Measurements from ENCODE around the gene CTSA.
"Not testable (repeated sequence)": the region's sequence is repeated elsewhere in the genome, so short reads cannot be mapped to it uniquely, and the experiment has no call there.

CTSA gene

DNA sequence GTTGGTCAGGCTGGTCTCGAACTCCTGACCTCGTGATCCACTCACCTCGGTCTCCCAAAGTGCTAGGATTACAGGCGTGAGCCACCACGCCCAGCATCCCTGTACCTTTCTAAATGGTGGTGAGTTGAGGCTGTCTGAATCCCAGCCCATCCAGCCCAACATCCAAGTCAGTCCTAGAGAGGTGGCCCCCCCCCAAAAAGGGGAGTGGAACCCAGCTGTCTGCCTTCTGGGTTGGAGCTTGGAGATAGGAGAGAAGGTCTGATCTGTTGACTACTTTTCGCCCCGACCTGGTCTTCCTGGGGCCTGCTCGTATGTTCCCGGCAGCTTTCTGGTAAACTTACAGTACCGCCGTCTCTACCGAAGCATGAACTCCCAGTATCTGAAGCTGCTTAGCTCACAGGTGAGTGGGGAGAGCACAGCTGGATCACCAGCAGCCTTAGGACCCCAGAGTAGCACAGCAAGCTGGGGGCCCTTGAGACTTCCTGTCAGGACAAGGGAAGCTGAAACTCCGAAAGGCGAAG, 5.6 kb downstream of the CTSA start:
- DNase-seq (ENCODE audit: low spot score) = no peak

DNA sequence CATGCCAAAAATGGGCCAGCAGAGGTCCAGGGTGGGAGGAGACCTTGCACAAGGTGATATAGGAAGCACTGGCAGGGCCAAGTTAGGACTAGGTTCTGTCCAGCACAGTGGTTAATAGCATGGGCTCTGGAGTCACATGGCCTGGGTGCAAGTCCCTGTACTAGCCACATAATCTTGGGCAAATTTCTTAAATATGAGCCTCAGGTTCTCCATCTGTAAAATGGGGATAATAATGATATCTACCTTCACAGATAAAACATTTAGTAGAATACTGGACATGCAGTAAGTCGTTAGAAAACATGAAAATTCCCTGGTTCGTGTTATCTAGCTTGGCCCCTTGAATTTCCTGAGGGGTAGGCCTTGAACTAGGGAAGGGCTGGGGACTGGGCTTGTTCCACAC, 6.2 kb downstream of the CTSA start:
- DNase-seq (ENCODE audit: low spot score) = no peak

DNA sequence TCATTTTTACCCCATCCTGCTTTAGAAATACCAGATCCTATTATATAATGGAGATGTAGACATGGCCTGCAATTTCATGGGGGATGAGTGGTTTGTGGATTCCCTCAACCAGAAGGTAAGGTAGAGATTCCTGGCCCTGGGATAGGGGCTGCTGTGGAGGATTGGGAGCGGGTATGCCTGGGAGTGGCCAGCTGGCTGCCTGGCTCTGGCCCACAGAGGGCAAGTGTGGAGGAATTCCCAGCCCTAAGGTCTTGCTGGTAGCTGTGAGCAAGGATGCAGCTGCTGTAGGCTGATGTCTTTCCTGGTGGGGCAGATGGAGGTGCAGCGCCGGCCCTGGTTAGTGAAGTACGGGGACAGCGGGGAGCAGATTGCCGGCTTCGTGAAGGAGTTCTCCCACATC, 6.6 kb downstream of the CTSA start:
- no peak for DNase-seq (ENCODE audit: low spot score)

DNA sequence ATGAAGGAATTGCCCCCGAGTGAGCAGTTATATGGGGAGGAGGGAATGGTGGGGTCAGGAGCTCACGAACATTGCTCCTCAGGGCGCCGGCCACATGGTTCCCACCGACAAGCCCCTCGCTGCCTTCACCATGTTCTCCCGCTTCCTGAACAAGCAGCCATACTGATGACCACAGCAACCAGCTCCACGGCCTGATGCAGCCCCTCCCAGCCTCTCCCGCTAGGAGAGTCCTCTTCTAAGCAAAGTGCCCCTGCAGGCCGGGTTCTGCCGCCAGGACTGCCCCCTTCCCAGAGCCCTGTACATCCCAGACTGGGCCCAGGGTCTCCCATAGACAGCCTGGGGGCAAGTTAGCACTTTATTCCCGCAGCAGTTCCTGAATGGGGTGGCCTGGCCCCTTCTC, 7.2 kb downstream of the CTSA start:
- no peak for DNase-seq (ENCODE audit: low spot score)

DNA sequence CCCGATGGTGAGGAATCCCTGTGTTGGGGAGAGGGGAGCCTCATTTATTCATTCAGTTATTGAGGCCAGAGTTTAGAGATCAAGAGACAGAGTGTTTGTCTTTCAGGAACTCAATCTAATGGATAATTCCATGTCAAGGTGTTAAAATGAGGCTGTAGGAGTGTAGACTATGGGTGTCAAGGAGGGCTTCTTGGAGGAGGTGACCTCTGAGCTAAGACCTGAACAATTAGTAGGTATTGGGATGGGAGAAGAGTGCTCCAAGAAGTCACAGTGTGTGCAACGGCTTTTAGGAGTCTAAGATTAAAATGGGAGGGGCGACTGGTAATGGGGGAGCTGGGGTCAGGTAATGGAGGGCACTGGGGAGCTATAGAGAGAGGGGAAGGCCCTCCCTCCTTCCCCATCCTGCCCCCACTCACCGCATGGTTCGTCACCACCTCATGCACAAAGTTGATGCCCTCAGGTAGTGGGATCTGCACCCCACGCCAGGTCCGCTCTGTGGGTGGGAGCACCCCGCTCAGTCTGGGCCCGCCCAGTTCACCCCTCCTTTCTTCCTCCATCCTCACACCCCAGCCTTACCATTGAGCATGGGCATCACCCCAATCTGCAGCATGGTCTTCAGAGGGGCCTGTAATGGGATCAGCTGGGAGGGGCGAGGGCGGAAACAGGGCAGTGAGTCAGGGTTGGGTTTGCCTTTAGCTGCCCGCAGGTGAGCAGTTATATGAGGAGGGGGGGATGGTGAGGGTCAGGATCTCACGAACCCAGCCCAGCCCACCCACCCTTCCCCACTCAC, 8.1 kb downstream of the CTSA start:
- no peak for DNase-seq (ENCODE audit: low spot score)

DNA sequence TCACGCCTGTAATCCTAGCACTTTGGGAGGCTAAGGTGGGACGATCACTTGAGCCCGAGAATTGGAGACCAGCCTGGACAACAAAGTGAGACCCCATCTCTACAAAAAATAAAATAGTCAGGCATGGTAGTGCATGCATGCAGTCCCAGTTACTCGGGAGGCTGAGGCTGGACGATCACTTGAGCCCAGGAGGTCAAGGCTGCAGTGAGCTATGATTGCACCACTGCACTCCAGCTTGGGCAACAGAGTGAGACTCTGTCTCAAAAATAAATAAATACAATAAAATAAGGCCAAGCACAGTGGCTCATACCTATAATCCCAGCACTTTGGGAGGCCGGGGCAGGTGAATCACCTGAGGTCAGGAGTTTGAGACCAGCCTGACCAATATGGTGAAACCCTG, 10.2 kb downstream of the CTSA start:
- not testable (repeated sequence) for DNase-seq (ENCODE audit: low spot score)

DNA sequence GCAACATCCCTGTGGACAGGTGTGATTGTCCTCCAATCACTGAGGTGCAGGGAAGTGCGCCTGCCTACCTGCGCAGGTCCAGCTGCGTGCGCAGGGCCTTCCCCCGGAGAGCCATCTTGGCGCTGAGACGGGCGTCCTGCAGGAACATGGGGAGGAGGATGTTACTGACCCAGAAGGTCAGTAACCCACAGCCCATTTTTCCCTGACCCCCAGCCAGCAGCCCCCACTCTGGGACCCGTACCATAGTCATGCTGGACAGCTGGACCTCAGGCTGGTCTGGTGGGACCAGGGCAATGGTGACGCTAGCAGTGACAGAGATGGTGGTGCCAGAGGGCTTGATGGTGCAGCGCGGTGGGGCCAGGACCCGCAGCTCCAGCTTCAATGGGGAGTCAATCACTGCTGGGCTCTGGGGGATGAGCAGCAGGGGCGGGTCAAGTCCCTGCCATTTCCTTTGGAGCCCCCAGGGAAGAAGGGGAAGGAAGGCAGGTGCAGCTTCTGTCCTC, 11.1 kb downstream of the CTSA start:
- DNase-seq (ENCODE audit: low spot score) = no peak

DNA sequence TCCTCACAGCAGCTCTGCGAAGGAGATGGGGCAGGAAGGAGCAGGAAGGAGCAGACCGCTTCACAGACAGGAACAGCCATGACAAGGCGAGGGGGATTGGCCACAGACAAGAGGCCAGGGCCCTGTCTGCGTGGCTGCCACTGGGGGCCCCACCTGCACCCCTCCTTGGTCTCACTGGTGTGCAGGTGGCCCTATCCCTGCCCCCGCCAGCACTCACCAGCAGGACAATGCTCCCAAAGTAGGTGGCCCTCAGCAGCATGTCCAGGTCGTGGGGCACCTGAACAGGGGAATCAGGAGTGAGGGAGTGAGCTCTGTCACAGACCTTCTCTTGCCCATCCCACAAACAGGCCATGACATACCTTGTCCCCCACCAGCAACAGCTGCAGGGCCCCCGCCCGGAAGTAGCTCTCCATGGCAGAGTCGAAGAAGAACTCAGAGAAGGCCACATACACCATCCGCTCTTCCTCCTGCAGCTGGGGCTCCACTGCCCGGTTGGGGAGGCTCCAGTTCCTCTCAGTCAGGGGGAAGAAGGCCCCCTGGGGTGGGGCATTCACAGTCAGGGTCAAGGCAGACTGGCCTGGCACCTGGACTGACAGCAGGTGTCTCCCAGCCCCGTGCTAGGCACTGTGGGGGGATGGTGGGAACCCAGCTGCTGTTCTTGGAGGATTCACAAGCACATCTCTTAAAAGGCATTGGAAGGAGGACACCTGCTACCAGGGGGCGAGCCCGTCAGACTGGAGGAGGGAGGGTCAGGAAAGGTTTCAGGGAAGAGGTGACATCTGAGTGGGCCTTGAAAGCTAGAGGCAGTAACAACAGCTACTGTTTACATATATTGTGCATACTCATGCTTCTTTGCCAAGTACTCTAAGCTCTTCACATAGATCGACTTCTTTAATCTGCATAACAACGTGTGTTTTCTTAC, 13.7 kb downstream of the CTSA start:
- no peak for DNase-seq (ENCODE audit: low spot score)

DNA sequence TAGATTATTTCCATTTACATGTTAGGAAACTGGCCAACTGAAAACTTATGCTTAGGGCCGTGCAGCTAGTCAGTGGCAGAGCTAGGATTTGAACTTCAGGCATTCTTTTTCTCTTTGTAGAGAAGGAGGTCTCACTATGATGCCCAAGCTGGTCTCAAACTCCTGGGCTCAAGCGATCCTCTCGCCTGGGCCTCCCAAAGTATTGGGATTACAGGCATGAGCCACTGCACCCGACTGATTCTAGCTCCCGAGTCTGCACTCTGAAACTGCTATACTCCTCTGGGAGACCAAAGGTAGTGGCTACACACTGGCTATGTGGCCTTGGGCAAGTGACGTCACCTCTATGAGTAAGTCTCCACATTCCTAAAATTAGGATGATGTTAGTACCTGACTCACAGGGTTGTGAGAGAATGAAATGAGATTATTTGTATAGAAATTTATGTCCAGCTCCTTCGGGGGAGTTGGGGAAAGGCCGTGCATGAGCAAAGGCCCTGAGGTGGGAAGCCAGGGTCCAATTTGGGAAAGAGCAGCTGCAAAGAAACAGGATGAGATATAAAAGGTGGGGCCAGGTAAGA, 14.5 kb downstream of the CTSA start:
- DNase-seq (ENCODE audit: low spot score) = peak; percentile 68

DNA sequence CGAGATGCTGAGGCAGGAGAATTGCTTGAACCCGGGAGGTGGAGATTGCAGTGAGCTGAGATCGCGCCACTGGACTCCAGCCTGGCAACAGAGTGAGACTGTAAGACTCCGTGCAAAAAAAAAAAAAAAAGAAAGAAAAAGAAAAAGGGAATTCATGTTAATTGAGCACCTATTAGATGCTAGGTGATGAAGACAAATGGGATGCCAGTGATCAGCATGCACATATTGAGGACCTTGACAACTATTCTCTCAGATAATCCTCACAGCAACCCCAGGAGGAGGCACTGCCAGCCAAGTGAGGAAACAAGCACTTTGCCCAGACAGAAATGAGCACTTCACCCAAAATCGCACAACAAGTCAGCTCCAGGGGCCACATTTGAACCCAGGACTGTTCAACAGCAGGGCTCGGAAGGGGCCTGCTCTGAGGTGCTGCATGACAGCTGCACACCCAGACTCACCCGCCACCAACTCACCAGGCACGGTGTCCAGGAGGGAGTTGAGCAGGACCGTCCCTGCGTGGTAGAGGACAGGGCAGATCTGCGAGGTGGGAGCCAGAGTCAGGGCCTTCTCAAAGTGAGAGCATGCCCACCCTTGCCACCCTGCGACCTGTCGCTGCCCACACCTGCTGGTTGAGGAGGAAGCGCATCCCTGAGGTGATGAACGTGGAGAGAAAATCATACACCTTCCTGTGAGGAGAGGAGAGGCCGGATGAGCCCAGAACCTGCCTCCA, 16.2 kb downstream of the CTSA start:
- no peak for DNase-seq (ENCODE audit: low spot score)

DNA sequence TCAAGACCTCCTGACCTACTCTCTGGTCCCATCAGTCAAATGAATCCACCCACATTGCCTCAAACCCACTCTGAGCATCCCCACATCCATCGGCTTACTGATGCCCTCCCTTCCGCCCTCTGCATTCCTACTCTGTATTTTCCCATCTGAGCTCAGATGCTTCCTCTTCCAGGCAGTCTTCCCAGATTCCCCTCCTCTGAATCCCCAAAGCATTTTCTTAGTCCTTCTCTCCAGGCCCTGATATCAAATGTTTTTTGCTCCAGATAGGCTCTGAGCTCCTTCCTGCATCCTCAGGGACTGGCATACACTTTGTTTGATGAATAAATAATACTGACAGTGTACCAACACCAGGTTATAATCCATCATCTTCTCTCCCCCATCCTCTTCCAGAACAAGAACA, 16.9 kb downstream of the CTSA start:
- DNase-seq (ENCODE audit: low spot score) = no peak

DNA sequence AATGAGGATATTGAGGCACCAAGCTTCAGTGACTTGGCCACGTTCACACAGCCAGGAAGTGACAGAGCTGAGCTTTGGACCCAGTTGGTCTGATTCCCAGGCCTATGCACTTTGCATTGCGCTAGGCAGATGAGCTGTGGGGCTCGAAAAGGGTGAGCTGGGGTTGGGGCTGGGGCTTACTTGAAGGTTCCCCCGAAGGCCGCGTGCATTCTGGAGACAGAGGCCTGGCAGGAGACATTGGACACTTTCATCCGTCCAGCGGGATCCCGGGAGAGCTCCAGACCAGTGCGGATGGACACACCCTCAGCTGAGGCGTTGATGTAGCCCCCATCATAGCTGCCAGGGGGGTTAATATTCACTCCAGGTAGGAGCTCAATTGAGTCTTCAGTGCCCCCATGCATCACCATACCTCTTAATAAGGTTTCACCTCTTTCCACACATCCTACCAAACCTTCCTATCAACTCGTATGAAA, 18.2 kb downstream of the CTSA start:
- DNase-seq (ENCODE audit: low spot score) = no peak

DNA sequence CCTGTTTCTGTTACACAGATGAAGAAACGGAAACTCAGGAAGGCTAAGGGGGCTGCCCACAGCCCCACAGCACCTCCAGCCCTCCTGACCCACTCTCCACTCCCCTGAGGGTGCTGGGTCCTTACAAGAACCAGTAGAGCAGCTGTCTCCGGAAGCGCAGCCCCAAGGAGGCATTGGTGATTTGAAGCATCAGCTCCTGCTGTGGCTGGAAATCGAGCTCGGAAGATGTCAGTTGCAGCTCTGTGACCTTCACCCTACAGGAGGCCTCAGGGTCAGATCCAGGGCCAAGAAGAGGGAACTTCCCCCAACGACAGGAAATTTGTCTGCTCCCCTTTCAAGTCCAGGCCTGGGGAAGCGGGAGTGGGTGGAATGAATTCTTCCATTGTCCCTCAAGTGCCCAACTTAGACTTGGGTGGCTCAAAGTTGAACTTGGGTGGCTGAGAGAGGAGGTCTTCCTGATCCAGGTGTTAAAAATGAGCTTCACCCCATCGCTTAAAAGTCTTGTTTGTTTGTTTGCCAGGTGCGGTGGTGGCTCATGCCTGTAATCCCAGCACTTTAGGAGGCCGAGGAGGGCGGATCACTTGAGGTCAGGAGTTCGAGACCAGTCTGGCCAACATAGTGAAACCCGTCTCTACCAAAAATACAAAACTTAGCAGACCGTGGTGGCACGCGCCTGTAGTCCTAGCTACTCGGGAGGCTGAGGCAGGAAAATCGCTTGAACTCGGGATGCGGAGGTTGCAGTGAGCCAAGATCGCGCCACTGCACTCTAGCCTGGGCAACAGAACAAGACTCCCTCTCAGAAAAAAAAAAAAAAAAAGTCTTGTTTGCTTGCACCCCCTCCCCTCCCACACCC, 18.9 kb downstream of the CTSA start:
- no peak for DNase-seq (ENCODE audit: low spot score)

DNA sequence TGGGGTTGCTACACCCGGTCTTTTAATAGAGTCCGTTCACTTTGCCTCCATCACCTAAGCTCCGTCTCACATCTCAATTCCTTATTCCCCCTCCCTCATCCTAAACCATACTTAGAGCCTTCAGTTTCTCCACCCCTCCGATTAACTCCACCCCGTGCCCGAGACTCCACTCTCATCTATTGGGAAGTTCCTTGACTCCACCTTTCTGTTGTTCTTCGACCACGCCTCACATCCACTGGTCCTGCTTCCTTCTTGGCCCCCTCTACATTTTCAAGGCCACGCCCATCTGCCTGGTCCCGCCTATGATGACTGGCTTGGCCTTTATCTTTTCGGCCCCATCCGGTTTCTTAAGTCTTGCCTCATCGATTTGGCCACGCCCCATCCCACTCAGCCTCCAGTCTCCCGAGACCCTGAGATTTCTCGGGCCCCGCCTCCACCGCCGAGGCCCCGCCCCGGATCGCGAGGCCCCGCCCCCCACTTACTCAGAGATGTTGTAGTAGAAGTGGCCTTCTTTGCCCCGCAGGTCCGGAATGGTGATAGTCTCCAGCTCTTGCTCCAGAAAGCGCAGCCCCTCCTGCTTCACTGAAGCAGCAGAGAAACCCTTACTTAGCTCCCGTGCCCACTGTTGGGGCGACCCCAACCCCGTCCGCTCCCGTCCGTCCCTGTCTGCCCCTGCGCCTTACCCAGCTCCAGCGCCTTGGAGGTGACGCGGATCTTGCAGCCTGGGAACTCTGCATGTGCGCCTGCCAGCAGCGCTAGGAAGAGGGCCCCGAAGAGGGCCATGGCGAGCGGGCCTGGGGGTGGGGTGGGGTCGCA, 19.7 kb downstream of the CTSA start:
- DNase-seq (ENCODE audit: low spot score) = peak; percentile 97

DNA sequence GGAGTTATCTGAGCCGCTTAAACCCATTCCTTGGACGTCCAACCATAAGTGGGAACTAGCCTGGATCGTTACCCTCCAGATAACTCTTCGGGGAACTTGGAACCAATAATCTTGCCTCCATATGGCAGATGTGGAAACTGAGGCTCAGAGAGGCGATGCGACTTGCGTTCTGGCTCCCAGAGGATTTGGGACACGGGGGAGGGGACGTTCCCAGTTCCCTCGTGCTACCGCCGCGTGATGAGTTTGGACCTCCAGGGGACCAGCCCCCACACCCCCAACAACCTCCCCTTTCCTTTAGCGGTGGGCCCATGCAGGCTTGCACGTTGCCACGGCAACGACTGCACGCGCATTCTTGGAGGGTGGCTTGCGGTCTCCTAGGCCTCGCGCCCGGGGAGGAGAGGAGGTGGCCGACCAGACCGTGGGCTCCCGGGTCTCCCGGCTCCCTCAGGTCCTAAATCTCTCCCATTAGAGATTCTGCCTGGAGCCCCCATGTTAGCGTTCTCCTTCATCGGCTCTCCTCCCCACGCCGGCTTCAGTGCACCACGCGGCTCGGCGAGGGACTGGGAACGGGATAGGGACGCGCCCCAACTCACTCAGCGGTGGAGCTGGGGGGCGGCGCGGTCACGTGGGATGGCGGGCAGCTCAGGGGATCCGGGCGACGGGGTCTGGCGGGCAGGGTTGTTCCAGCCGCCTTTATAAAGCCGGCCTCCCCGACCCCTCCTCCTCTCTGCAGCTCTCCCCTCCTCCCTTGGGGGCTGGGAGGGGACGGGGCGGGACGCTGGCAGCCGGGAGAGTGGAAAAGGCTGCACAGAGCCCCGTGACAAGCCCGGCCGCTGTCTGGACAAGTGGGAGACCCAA, 20.6 kb downstream of the CTSA start, which contains the start of gene PLTP:
Gene PLTP, minus strand, starts transcription at position 670 of the 858 bp plus-strand sequence. CDS start 703 bp downstream, outside the sequence.
- DNase-seq (ENCODE audit: low spot score) = peak; percentile 68

DNA sequence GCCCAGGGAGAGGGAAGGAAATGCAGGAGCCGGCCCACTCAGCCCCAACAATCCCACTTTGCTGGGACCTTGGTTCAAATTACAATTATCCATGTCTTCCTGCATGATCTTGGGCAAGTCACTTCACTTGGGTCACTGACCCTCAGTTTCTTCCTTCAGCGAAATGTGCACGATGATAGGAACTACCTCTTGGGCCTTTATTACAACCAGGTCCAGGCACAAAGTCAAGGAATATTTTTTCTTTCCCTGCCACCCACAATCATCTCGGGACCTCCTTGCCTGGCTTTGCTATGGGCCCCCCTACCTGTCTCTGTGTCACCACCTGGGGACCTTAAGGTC, 21.2 kb downstream of the CTSA start:
- DNase-seq (ENCODE audit: low spot score) = no peak

DNA sequence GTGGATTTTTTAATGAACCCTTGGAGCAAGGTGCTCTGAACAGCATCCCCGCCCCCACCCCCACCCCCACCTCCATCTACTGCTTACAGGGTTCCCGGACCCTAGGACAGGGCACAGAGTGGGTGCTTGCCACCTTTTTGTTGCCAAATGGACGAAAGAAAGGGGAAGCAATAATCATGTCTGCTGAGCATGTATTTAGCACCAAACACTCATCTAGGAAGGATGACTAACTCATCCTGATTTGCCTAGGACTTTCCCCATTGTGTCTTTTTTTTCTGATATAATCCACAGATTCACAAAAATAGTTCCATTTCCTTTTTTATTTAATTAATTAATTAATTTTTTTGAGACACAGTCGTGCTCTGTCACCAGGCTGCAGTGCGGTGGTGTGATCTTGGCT, 22.0 kb downstream of the CTSA start:
- DNase-seq (ENCODE audit: low spot score) = no peak

DNA sequence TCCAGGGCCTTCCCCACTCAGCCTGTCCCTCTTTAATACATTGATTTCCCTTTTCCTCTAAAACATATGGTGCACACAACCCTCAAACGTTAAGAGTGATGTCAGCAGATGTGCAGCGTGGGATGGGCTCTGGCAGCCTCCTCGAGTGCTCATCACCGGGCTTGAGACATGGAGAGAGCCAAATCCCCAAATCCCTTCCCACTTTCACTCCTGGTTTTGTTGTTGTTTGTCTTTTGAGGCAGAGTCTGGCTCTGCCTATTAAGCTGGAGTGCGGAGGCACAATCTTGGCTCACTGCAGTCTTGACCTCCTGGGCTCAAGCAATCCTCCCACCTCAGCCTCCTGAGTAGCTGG, 26.6 kb downstream of the CTSA start:
- no peak for DNase-seq (ENCODE audit: low spot score)

DNA sequence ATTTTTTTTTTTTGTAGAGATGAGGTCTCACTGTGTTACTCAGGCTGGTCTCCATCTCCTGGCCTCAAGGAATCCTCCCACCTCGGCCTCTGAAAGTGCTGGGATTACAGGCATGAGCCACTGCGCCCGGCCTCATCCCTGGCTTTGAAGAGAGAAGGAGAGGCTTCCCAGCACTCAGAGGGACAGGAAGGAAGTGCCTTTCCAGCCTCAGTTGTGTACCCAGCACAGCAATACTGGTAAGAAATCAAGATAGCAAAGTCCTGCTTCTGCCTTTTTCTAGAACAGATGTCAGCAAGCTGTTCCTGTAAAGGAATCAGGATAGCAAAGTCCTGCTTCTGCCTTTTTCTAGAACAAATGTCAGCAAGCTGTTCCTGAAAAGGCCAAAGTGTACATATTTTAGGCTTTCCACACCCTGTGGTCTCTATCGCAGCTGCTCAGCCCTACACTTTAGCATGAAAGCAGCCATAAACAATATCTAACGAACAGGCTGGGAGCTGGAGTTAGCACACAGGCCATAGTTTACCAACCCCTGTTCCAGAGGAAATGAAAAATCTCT, 27.1 kb downstream of the CTSA start:
- no peak for DNase-seq (ENCODE audit: low spot score)
